Liver (tissue), 3 donors: Measurements from ENCODE around the gene MYO18A.

Experiments used
- EGR1 ChIP-seq, 2 donors: IDR thresholded peaks; 2 replicates each; pipeline ENCODE4 v1.6.1; 2016 to 2018; ENCODE audit warnings: antibody characterized with exemption in 2 of 2, low read depth in 2 of 2
- FOXA1 ChIP-seq: IDR thresholded peaks from 2 replicates; pipeline ENCODE4 v1.6.1; 2016; ENCODE audit warnings: antibody characterized with exemption
- GABPA ChIP-seq, 2 donors: IDR thresholded peaks in 1 of 2; conservative IDR thresholded peaks in 1 of 2; 2 replicates each; pipeline ENCODE4 v1.6.1; 2016; ENCODE audit warnings: antibody characterized with exemption in 2 of 2, mild to moderate bottlenecking in 1 of 2, moderate library complexity in 1 of 2
- HNF4A ChIP-seq, 2 donors: conservative IDR thresholded peaks; 2 replicates each; pipeline ENCODE4 v1.6.1; 2016; ENCODE audit warnings: antibody characterized with exemption in 2 of 2, mild to moderate bottlenecking in 2 of 2
- JUND ChIP-seq, 2 donors: IDR thresholded peaks; 2 replicates each; pipeline ENCODE4 v1.6.1; 2016; ENCODE audit warnings: antibody characterized with exemption in 2 of 2
- MAX ChIP-seq: IDR thresholded peaks from 2 replicates; pipeline ENCODE4 v1.6.1; 2016; ENCODE audit warnings: antibody characterized with exemption
- RAD21 ChIP-seq, 2 donors: IDR thresholded peaks; 2 replicates each; pipeline ENCODE4 v1.6.1; 2016; ENCODE audit warnings: antibody characterized with exemption in 2 of 2, mild to moderate bottlenecking in 2 of 2
- RXRA ChIP-seq, 2 donors: IDR thresholded peaks; 2 replicates each; pipeline ENCODE4 v1.6.1; 2017 to 2018; ENCODE audit warnings: antibody characterized with exemption in 2 of 2, mild to moderate bottlenecking in 1 of 2
- SP1 ChIP-seq: IDR thresholded peaks from 2 replicates; pipeline ENCODE4 v1.6.1; 2018; ENCODE audit warnings: antibody characterized with exemption, mild to moderate bottlenecking
- TAF1 ChIP-seq: conservative IDR thresholded peaks from 2 replicates; pipeline ENCODE4 v1.6.1; 2016; ENCODE audit warnings: antibody characterized with exemption, mild to moderate bottlenecking
- YY1 ChIP-seq: IDR thresholded peaks from 2 replicates; pipeline ENCODE4 v1.6.1; 2016; ENCODE audit warnings: antibody characterized with exemption, mild to moderate bottlenecking
- ZBTB33 ChIP-seq: IDR thresholded peaks from 2 replicates; pipeline ENCODE4 v1.6.1; 2016; ENCODE audit warnings: antibody characterized with exemption
- TF ChIP-seq, protein P1 (sequence below): fragments of 150-350 bp; IDR thresholded peaks from 2 replicates; pipeline ENCODE4 v1.5.1; 2017; ENCODE audit warnings: improper control_type of control experiment, low read depth, low read length; ENCODE audit not compliant: missing input control
- TF ChIP-seq, protein P2 (sequence below): IDR thresholded peaks from 2 replicates; pipeline ENCODE4 v1.6.1; 2016; ENCODE audit warnings: antibody characterized with exemption
- donor health status: healthy.
- donor health status: healthy.

GRCh38 chr17:29091606-29092289 lies 88.5 kb downstream of the MYO18A start:
- TF ChIP-seq, protein P1, sequence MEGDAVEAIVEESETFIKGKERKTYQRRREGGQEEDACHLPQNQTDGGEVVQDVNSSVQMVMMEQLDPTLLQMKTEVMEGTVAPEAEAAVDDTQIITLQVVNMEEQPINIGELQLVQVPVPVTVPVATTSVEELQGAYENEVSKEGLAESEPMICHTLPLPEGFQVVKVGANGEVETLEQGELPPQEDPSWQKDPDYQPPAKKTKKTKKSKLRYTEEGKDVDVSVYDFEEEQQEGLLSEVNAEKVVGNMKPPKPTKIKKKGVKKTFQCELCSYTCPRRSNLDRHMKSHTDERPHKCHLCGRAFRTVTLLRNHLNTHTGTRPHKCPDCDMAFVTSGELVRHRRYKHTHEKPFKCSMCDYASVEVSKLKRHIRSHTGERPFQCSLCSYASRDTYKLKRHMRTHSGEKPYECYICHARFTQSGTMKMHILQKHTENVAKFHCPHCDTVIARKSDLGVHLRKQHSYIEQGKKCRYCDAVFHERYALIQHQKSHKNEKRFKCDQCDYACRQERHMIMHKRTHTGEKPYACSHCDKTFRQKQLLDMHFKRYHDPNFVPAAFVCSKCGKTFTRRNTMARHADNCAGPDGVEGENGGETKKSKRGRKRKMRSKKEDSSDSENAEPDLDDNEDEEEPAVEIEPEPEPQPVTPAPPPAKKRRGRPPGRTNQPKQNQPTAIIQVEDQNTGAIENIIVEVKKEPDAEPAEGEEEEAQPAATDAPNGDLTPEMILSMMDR, result no peak
- no peak for TF ChIP-seq ZBTB33
- TF ChIP-seq EGR1 (IDR thresholded peaks at IDR 0.05; ENCODE audit: low read depth in 2 of 2), result no peak
- TF ChIP-seq RAD21 (IDR thresholded peaks at IDR 0.05), result no peak
- TF ChIP-seq HNF4A (conservative IDR thresholded peaks at IDR 0.05), result no peak
- TF ChIP-seq GABPA (IDR thresholded peaks at IDR 0.05 in 1 of 2, conservative IDR thresholded peaks at IDR 0.05 in 1 of 2), result no peak
- no peak for TF ChIP-seq SP1
- no peak for TF ChIP-seq RXRA (IDR thresholded peaks at IDR 0.05)
- no peak for TF ChIP-seq JUND (IDR thresholded peaks at IDR 0.05)
- TF ChIP-seq TAF1, result no peak
- no peak for TF ChIP-seq FOXA1
- no peak for TF ChIP-seq YY1
- TF ChIP-seq, protein P2, sequence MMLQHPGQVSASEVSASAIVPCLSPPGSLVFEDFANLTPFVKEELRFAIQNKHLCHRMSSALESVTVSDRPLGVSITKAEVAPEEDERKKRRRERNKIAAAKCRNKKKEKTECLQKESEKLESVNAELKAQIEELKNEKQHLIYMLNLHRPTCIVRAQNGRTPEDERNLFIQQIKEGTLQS, result no peak
- TF ChIP-seq MAX, result no peak
